Fibroblast of skin of right biceps (primary cell): ENCODE measurements around the gene UPP1.
"Not testable (repeated sequence)": the region's sequence is repeated elsewhere in the genome, so short reads cannot be mapped to it uniquely, and the experiment has no call there.

Experiments used
- DNase-seq: peaks from one replicate; pipeline ENCODE4 v3.0.0-alpha.2; 2013

Gene UPP1

DNA sequence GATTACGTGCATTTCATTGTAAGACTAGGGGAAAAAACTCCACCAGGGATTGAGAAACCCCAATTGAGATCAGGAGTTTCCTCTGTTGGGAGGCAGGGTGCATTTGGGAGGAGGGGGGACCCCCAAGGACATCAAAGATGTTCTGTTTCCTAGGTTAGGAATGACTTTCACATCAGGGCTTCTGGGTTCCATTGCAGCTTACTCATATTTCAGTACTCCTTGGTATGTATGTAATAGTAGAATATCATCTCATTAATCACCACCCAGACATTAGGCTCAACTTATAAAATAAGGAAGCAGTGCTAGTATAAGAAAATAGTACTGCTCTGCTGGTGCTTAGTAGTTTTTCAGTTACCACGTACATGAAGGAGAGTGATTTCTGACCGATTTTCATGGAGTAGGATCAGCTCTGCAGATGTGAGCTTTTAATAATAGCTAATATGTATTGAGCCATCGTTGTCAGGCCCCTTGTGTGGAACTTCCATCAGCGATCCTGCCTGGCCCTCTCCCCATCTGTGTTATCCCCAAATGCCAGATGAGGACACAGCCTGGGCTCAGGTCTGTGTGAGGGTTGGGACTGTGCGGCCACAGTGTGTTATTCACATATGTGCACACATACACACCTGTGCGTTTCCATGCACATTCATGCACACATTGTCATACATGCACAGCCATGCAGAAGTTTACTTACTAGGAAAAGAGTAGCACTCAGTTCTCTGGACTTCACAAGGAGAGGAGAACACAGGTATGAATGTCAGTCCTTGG is 23.5 kb downstream of the UPP1 start:
- DNase-seq = peak; percentile 75

DNA sequence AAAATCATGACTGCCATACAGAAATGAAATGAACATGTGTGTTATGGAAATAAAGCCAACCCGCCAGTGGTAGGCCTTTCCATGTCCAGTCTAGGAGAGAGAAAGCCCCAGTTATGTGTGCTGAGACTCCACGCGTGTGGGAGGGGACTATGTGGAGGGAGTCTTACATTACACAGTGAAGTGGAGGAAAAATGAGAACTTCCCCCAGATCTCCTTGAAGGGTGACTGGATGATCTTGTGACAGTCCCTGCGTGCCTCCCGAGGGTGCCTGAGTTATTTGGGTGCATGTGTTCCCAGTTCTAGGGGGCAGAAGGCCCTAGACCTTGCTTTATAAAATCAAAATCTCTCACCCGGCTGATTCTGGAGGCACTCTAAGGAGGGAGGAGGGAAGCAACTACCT is 24.2 kb downstream of the UPP1 start:
- DNase-seq = no peak

DNA sequence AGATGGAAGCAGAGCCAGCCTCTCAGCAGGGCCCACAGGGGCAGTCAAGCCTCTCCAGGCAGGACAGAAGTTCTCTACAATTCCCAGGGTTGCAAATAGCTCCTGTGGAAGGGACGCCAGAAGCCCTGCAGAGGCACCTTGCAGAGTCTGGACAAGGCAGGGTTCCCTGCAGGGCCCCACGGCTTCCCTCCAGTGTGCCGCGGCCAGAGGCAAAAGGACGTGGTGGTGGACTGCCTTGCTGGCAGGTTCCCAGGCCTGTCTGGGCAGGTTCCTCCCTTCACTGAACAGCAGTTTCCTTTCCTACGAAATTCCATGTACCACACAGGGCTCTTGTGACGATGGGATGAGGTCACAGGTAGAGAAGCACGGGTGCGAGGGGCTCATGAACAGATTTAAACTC is 25.1 kb downstream of the UPP1 start:
- DNase-seq = no peak

DNA sequence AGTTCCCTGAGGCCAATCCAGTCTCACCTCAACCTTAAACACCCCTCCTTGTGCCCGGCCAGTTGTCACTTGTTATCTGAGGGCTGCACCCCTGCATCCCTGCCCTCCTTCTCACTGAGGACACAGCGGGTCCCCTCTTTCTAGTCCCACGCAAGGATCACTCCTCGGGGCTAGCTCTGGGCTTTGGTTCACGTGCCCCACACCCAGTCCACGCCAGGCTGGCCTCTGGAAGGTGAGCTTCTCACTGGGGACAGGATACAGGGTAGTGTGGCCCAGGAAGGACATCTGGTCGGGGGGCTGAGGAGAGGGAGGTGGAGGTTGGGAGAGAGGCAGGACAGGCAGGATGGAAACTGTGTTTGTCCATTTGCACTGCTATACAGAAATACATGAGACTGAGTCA is 25.5 kb downstream of the UPP1 start:
- DNase-seq = no peak

DNA sequence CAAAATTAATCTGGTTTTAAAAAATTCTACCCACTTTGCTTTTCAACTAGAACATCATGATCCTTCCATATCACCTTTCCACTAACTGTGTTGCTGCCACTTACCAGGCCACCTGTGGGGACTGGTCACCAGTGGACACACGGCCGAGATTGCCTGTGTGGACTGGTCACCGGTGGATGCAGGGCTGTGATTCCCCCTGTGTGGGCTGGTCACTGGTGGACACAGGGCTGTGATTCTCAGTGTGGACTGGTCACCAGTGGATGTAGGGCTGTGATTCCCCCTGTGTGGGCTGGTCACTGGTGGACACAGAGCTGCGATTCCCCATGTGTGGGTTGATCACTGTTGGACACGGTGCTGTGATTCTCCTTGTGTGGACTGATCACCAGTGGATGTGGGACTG is 27.0 kb downstream of the UPP1 start:
- DNase-seq = no peak

DNA sequence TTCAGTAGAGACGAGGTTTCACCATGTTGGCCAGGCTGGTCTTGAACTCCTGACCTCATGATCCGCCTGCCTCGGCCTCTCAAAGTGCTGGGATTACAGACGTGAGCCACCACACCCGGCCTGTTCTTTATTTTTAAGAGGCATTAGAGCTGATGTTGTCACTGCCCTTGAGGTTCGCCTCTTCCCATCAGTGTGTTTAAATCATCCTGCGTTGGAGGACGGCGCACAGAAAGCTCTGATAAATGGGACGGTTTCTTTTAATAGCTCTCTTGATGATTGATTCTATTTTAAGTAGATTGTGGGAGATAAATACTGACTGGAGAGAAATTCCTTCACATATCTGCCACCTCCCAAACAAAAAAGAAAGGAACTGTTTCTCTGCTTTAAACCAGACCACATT is 29.0 kb downstream of the UPP1 start:
- DNase-seq = peak; percentile 69

DNA sequence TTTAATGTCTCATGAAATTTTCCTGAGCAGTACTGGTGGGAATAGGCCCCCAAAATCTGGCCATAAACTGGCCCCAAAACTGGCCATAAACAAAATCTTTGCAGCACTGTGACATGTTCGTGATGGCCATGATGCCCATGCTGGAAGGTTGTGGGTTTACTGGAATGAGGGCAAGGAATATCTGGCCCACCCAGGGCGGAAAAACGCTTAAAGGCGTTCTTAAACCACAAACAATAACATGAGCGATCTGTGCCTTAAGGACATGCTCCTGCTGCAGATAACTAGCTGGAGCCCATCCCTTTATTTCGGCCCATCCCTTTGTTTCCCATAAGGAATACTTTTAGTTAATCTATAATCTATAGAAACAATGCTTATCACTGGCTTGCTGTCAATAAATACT is 31.5 kb downstream of the UPP1 start:
- DNase-seq = not testable (repeated sequence)

DNA sequence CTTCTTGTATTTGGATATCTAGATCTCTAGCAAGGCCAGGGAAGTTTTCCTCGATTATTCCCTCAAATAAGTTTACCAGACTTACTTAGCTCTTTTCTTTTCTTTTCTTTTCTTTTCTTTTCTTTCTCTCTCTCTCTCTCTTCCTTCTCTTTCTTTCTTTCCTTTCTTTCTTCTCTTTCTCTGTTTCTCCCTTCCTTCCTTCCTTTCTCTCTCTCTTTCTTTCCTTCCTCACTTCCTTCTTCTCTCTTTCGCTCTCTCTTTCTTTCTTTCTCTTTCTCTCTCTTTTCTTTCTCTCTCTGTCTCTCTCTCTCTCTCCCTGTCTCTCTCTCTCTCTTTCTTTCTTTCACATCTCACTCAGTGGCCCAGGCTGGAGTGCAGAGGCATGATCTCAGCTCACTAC is 37.0 kb downstream of the UPP1 start:
- DNase-seq = no peak

DNA sequence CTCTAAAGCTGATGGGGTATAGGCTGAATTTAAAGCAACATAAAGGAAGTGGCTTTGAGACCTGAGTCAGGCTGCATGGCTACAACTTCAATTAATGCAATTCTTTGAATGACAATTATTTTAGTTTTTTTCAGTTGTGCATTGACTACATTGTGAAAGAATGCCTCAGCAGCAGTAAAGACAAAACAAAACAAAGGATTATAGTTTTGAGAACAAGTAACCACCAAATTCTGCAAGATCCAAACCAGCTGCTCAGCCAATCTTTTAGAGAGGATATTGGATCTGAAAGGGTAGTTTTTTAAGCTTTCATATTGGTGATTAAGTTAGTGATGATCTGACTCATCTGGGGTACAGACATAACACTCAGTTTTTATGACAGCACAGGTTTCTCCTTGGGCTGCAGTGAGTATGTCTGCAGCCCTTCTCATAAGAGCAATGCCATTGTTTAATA is 41.6 kb downstream of the UPP1 start:
- peak; percentile 82 for DNase-seq

DNA sequence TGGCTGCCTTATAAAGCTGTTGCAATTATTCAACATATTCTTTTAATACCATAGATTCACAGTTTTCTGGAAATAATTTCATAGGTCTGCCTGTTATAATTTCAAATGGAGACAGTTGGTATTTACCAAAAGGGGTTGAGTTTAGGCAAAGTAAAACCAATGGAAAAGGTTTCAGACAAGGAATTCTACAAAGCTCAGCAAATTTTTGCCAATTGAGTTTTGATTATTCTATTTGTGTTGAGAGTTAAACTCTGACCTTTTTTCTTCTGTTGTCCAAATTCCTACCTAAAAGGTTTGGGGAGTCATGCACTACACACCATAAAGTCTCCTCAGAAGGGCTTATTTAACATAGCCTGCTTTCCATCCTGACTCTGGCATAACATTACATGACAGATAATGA is 43.7 kb downstream of the UPP1 start:
- no peak for DNase-seq

DNA sequence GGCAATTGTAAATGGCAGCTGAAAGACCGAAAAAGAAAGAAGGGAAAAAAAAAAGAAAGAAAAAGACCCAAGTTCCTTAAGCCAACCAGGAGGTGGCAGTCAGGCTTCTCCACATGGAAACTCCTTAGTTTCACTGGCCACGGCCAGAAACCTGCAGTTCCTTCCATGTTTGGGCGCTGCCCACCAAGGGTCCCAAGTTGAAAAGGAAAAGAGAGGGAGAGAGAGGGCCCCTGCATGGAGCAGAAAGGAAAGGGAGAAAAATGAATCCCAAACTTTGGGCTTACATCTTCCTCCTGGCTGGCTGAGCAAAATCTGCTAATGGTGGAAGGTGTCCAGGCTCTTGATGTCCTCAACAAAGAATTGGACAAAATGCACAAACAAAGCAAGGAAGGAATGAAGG is 50.4 kb downstream of the UPP1 start:
- no peak for DNase-seq

DNA sequence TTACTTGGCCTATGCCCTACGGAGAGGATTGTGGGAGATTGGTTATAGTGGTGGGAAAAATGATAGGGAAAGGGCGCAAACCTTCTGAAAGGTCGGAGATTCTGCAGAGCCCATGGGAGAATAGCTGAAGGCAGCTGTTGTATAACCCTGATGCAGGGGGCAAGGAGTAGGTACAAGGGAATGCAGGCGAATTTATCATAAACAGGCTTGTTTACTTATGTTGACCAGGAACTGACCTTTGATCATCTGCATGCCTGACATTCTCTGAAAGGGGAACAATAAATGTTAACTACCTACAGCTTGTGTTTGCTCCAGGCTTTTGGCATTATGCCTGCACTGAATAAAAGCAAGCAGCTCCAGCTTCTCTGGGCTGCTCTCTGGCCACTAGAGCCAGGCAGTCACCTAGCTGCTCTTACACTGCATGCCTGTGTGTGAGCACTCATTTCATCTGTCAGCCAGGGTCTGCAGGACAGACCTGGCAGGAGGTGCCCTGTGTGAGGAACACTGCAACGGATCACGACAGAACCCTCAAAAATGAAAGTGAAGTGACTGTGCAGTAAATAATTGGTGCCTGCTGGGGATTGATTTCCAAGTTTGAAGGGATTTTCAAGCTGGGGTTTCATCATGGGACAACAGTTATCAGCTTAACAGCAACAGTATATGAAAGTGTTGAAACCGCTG is 51.1 kb downstream of the UPP1 start:
- no peak for DNase-seq

DNA sequence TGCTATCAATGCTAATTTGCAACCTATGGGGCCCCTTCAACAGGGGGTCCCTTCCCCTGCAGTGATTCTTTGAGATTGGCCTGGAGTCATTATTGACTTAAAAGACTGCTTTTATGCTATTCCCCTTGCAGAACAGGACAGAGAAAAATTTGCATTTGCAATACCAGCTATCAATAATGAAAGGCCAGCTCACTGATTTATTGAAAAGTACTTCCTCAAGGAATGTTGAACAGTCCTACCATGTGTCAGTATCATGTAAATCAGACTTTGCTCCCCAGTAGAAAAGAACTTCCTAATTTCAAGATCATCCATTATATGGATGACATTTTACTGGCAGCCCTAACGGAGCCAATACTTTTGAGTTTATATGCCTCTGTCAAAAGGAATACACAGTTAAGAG is 52.5 kb downstream of the UPP1 start:
- DNase-seq = no peak

DNA sequence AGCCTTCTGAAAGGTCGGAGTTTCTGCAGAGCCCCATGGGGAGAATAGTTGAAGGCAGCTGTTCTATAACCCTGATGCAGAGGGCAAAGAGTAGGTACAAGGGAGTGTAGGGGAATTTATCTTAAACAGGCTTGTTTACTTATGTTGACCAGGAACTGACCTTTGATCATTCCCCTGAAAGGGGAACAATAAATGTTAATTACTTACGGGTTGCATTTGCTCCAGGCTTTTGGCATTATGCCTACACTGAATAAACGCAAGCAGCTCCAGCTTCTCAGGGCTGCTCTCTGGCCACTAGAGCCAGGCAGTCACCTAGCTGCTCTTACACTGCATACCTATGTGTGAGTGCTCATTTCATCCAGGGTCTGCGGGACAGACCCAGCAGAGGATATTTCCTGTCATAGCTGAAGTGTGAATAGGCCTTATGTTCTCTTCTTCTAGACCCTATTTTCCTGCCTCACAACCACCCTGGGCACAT is 55.3 kb downstream of the UPP1 start:
- no peak for DNase-seq

DNA sequence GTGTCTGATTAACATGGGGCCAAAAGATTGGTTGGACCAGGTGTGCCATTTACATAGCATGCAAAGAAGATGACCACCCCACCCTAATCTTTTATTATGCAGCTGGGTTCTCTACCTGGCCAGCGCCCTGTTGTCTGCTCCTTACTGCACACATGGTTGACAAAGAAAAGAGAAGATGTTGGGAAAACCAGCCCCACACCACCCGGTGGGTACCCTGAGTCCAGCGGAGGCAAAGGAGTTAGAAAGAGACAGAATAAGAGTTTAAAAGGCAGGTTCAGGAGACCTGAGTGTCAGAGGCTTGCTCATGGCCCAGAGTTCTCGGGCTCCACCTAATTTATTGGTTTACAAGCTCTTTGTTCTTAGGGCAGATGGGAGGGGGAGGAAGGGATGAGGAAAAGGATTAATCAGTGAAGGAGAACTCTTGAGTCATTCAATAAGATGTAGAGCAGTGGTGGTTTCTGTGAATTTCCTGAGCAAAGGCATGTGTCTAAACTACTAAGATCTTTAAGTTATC is 58.1 kb downstream of the UPP1 start:
- no peak for DNase-seq

DNA sequence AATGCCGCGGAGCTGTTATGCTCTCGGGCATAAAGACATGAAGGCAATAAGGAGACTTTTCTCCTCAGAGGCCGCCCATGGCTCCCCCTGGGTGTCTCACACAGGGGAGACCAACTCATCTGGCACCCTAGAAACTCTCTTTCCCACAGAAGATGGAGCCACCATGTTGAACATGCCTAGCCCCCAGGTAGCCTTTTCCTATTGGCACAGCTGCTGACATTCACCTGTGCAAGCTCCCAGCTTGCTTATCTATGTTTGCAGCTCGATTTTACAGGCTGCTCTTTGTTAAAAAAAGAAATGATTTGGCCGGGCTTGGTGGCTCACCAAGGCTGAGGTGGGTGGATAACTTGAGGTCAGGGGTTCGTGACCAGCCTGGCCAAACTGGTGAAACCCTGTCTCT is 58.6 kb downstream of the UPP1 start:
- not testable (repeated sequence) for DNase-seq

DNA sequence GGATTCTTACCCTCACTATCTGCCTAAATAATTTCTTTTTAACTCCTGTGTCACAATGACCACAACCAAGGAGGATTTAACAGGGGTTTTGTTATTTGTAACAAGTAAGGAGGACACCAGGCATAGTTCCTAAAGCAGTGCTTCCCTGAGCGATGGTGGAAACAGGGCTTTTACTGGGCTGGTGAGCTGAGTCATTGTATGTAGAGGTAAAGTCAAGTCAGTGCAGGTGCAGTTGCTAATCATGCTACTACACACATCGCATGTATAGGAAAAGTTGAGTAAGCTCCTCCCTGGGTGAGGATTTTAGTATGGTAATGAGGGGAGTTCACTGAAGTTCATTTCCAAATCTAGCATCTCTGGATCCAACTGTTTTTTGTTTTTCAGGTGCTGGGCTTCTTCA is 59.2 kb downstream of the UPP1 start:
- DNase-seq = no peak

DNA sequence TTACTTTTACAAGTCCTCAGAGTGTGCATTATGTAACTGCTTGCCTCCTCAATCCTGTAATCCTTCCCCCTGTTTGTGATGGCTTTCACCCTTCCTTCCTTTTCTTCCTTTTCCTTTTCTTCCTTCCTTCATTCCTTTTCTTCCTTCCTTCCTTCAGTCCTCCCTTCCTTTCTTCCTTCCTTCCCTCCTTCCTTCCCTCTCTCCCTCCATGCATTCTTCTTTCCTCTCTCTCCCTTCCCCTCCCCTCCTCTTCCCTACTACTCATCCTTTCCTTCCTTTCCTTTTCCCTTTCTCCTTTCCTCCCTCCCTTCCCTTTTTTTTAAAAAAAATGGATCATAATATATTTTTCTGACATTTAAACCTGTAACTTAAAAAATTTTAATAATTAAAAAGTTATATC is 60.0 kb downstream of the UPP1 start:
- no peak for DNase-seq

DNA sequence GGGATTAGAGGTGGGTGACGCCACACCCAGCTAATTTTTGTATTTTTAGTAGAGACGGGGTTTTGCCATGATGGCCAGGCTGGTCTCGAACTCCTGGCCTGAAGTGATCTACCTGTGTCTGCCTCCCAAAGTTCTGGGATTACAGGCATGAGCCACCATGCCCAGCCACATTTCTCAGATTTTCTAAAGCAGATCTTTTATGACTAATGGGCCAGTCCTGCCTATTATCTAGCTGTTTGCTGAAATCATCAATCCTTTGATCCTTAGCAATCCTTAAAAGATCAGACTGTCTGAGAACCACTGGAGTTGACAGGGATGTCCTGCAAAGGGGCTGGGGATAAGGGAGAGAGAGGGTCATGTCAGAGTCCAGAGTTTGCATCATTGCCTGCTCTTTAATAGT is 61.0 kb downstream of the UPP1 start:
- DNase-seq = no peak

DNA sequence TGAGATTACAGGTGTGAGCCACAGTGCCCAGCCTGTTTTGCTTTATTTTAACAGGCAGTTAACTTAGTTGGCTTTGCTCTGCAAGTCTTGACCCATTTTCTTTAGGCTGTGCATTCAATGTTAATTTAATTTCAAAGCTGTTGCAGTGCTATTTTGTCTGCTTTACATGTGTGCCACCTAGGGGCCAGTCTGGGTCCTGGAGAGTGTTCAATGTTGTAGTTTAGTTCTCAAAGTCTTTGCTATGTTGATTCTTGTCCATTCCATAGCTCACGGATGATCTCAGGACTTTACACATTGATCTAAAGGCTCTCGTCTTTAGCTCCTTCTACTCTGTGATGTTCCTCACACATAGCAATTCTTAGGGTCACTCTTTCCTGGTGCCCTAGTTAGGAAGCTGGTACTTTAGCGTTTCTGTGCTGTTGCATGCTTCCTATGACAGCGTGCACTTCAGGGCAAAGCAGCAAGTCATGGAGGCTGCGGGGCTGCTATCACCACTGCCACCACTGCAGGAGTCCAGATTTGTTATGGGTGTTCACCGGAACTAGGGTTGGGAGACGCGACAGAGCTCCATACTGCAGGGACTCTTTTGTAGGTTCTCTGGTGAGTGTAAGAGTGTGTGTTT is 65.8 kb downstream of the UPP1 start:
- peak; percentile 57 for DNase-seq
